SK-N-SH (cell line): ENCODE data around the gene NME3. TPM values are rescaled to one million over a fixed set of nuclear protein-coding genes. Genes with fewer than 3 reads are reported as not detected.

Source experiments
- CTCF ChIA-PET: fragments of 300-600, 350-600 bp; formaldehyde crosslinking; extraction: SDS; loops from one replicate; lab custom pipeline; 2021; lab: Yijun Ruan, JAX
- POLR2A ChIA-PET: fragments of 350-600 bp; sonication (Branson Sonifier 250); formaldehyde crosslinking; extraction: SDS; loops from one replicate; lab custom pipeline; 2020; ENCODE audit warnings: antibody characterized with exemption, inconsistent platforms; lab: Yijun Ruan, JAX
- DNase-seq: peaks from one replicate; pipeline ENCODE4 v3.0.0; 2012
- H2AFZ ChIP-seq: fragments of 200-600 bp; sonication (generic); 2 replicates; pipeline ENCODE4 v1.8.1; 2016; ENCODE audit warnings: antibody characterized with exemption, mild to moderate bottlenecking, low read depth
- H3F3A ChIP-seq: fragments of 200-600 bp; sonication (generic); replicated peaks from 2 replicates; pipeline ENCODE3; 2016; ENCODE audit warnings: antibody characterized with exemption, mild to moderate bottlenecking; ENCODE audit not compliant: insufficient read depth
- H3K27ac ChIP-seq, 2 experiments: fragments of 200-500 bp in 1 of 2; fragments of 200-600 bp in 1 of 2; sonication (Bioruptor generic) in 1 of 2; sonication (generic), shearing (Covaris generic) in 1 of 2; 2 replicates each; pipeline versions ENCODE4 v1.5.1 to v1.6.1; 2014 to 2016; ENCODE audit warnings: low read depth in 2 of 2, inconsistent platforms in 1 of 2, low read length in 1 of 2, mild to moderate bottlenecking in 1 of 2, mixed read lengths in 1 of 2
- H3K27me3 ChIP-seq: fragments of 200-600 bp; sonication (generic), shearing (Covaris generic); 2 replicates; pipeline ENCODE4 v1.6.1; 2016; ENCODE audit warnings: mixed run types; ENCODE audit not compliant: insufficient read depth
- H3K36me3 ChIP-seq, 2 experiments: fragments of 200-500 bp in 1 of 2; fragments of 200-600 bp in 1 of 2; sonication (Bioruptor generic) in 1 of 2; sonication (generic) in 1 of 2; replicated peaks in 1 of 2; 2 replicates each; pipeline versions ENCODE3 to v1.5.1; 2014 to 2016; ENCODE audit warnings: low read length in 1 of 2, mild to moderate bottlenecking in 1 of 2; ENCODE audit not compliant: insufficient read depth in 2 of 2, control insufficient read depth in 1 of 2
- H3K4me1 ChIP-seq, 2 experiments: fragments of 200-500 bp in 1 of 2; fragments of 200-600 bp in 1 of 2; sonication (Bioruptor generic) in 1 of 2; sonication (generic), shearing (Covaris generic) in 1 of 2; 2 replicates each; pipeline versions ENCODE4 v1.5.1 to v1.6.1; 2014 to 2016; ENCODE audit warnings: low read depth in 1 of 2, low read length in 1 of 2, mixed run types in 1 of 2; ENCODE audit not compliant: insufficient read depth in 2 of 2, control insufficient read depth in 1 of 2
- H3K4me2 ChIP-seq: fragments of 200-600 bp; sonication (generic), shearing (Covaris generic); 2 replicates; pipeline ENCODE4 v1.6.1; 2017; ENCODE audit warnings: mixed run types
- H3K4me3 ChIP-seq, 2 experiments: fragments of 200-500 bp in 1 of 2; fragments of 200-600 bp in 1 of 2; sonication (Bioruptor generic) in 1 of 2; sonication (generic), shearing (Covaris generic) in 1 of 2; 2 replicates each; pipeline versions ENCODE4 v1.5.1 to v1.8.1; 2014 to 2016; ENCODE audit warnings: low read depth in 2 of 2, inconsistent platforms in 1 of 2, low read length in 1 of 2, mild to moderate bottlenecking in 1 of 2, mixed read lengths in 1 of 2, moderate library complexity in 1 of 2
- H3K79me2 ChIP-seq: fragments of 200-600 bp; sonication (generic); 2 replicates; pipeline ENCODE4 v1.8.1; 2017; ENCODE audit warnings: mild to moderate bottlenecking; ENCODE audit not compliant: insufficient read depth
- H3K9ac ChIP-seq: fragments of 200-600 bp; sonication (generic); 2 replicates; pipeline ENCODE4 v1.6.1; 2017; ENCODE audit warnings: mixed run types
- H3K9me2 ChIP-seq: fragments of 200-600 bp; sonication (generic); 2 replicates; pipeline ENCODE4 v1.6.1; 2017; ENCODE audit warnings: mixed run types
- H3K9me3 ChIP-seq: fragments of 200-600 bp; sonication (generic); 2 replicates; pipeline ENCODE4 v1.6.1; 2017; ENCODE audit warnings: mixed run types, mild to moderate bottlenecking, moderate library complexity
- H4K20me1 ChIP-seq: fragments of 200-600 bp; sonication (generic); 2 replicates; pipeline ENCODE4 v1.6.1; 2017; ENCODE audit warnings: mild to moderate bottlenecking, mixed run types; ENCODE audit not compliant: insufficient read depth
- MXI1 ChIP-seq: IDR thresholded peaks from 2 replicates; pipeline ENCODE4 v1.6.1; 2012; ENCODE audit warnings: mild to moderate bottlenecking, low read depth, low read length, improper control_type of control experiment
- PBX3 ChIP-seq: IDR thresholded peaks from 2 replicates; pipeline ENCODE4; 2012
- RAD21 ChIP-seq: IDR thresholded peaks from 2 replicates; pipeline ENCODE4 v1.6.1; 2012; ENCODE audit warnings: mild to moderate bottlenecking, low read length
- SIN3A ChIP-seq: IDR thresholded peaks from 2 replicates; pipeline ENCODE4 v1.6.1; 2012; ENCODE audit warnings: low read depth, mild to moderate bottlenecking, low read length, moderate library complexity, borderline replicate concordance
- TEAD4 ChIP-seq: IDR thresholded peaks from 2 replicates; pipeline ENCODE4 v1.4.0; 2012; ENCODE audit warnings: mild to moderate bottlenecking, borderline replicate concordance; ENCODE audit not compliant: insufficient read depth
- WGBS: methylation state at CpG from one replicate; pipeline ENCODE4 v1.1.6; 2017; ENCODE audit warnings: low lambda C conversion rate; 5-methylcytosine and 5-hydroxymethylcytosine counted together
- polyA plus RNA-seq, 3 experiments: library from polyadenylated mRNA; depleted of rRNA; stranded (reverse); fragments of >200 nt; gene quantifications; 2 replicates each; pipeline ENCODE4 v1.2.3, GENCODE V29; 2012

NME3 gene
- polyA plus RNA-seq, 1 of the 3 experiments (the other 2 are of a cell fraction), result 77.2 TPM

DNA sequence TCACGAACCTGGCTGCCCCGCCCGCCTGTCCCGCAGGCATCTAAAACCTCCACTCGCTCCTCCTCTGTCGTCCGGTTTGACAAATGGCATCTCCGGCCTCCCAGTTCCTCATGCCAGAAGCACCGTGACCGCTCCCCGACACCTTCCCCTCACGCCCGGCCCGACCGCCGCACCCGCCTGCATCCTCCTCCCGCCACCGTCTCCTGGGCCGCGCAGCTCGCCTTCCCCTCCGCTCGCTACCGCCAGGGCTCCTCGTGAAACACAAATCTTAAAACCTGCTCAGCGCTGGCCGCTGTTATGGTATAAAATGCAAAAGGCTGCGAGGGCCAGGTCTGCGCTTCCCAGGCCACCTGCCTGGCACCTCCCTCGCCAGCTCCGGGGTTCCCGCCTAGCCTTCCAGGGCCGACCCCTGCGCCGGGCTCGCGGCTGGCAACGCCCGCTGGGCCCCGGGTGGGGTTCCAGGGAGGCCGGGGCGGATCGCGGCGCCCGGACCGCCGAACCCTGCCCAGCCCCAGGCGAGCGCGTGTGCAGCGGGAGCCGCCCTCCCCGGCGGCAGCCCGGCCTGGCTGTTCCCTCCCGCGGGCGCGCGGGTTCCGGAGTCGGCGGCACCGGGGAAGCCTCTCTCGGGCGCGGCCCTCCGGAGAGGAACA is 10.5 kb upstream of the NME3 start:
- peak; percentile 70 for DNase-seq
- Histone ChIP-seq H2AFZ (no peak overlapping the region), H3K36me3 (peaks cover 3 to 36% of the 10 kb centered on the region in 2 experiments)

DNA sequence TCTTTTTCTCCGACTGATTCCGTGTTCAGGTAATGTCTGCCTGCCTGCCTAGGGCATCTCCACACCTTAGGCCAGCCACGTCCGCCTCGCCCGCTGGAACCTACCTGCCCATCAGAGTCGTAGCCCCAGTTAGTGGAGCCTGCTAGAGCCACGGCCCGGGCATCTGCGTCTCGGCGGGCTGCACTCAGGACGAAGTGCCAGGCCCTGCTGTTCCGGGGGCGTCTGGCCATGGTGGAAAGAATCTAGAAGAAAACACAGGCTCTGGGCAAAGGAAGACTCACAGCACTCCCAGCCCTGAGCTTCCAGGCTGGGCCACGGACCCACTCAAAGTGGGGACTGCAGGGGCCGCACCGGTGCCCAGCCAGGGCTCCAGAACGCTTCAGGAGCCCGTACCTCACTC is 9.9 kb upstream of the NME3 start:
- Histone ChIP-seq H3K36me3 (peaks cover 3 to 36% of the 10 kb centered on the region in 2 experiments), H3F3A (peaks cover 8% of the 10 kb centered on the region), H3K9me2 (no peaks in the 10 kb centered on the region), H3K9me3 (no peaks in the 10 kb centered on the region), H3K4me3 (peak overlapping the region; percentile 77 to 90), H3K4me2 (peak overlapping the region; percentile 91), H3K79me2 (peaks cover 48% of the 10 kb centered on the region), H4K20me1 (peaks cover 10% of the 10 kb centered on the region; the same call in 1 of the 2 replicates), H3K27me3 (no peaks in the 10 kb centered on the region), H3K4me1 (peaks cover 0 to 8% of the 10 kb centered on the region in 2 experiments; a peak in 1 of 4 replicates), H3K9ac (peak overlapping the region; percentile 73; the same call in 1 of the 2 replicates), H3K27ac (no peak overlapping the region), H2AFZ (no peak overlapping the region)
- ChIA-PET CTCF (interaction anchor here (4.3 kb wide), 1 partner anchor 7 kb away, joined by 40 read pairs; the partner anchor contains the start of genes EME2 and MRPS34), POLR2A (interaction anchor here (1.1 to 2.2 kb wide), 4 partner anchors 10 to 151 kb away, joined by 3 to 24 read pairs (median 6); partner anchors contain the start of genes EME2, FAHD1, HAGH and MRPS34)
- DNase-seq, result no peak
- TF ChIP-seq PBX3, result no peak
- no peak for TF ChIP-seq RAD21
- TF ChIP-seq MXI1, result no peak
- TF ChIP-seq SIN3A, result no peak
- TF ChIP-seq TEAD4, result no peak
- WGBS, result 58% methylated on average over 10 of the region's 20 CpGs

More for the DNA sequence above, 10.5 kb upstream of the NME3 start:
- Histone ChIP-seq H3F3A (peaks cover 8% of the 10 kb centered on the region), H3K79me2 (peaks cover 52% of the 10 kb centered on the region), H3K4me1 (peaks cover 0 to 8% of the 10 kb centered on the region in 2 experiments; a peak in 1 of 4 replicates), H4K20me1 (peaks cover 13% of the 10 kb centered on the region; the same call in 1 of the 2 replicates), H3K27ac (peak overlapping the region; percentile 20 to 32; a peak in 2 of 4 replicates), H3K27me3 (no peaks in the 10 kb centered on the region), H3K4me2 (peak overlapping the region; percentile 91), H3K4me3 (peak overlapping the region; percentile 77 to 90), H3K9me3 (no peaks in the 10 kb centered on the region), H3K9me2 (no peaks in the 10 kb centered on the region), H3K9ac (peak overlapping the region; percentile 73)
- ChIA-PET POLR2A (interaction anchor here (1.1 to 2.2 kb wide), 6 partner anchors 10 to 183 kb away, joined by 3 to 24 read pairs (median 6); partner anchors contain the start of genes EME2, FAHD1, HAGH and MRPS34), CTCF (interaction anchor here (0.8 to 4.3 kb wide), 5 partner anchors 8 to 74 kb away, joined by 3 to 40 read pairs (median 4); partner anchors contain the start of genes EME2 and MRPS34)
- 14% methylated on average over 8 of the region's 70 CpGs for WGBS
- peak; percentile 16; the same call in 1 of the 2 replicates for TF ChIP-seq PBX3
- no peak; the same call in 1 of the 2 replicates for TF ChIP-seq MXI1
